Measurements from ENCODE around the gene MBOAT2.

The MBOAT2 gene

GRCh38 chr2:9003366-9003615 lies 193 bp downstream of the MBOAT2 start:
- Histone ChIP-seq H2AFZ (ENCODE audit: low read depth, low read length) (no peak overlapping the region), H3K27me3 (ENCODE audit: low read depth, low read length) (no peaks in the 10 kb centered on the region), H3K36me3 (replicated peaks; ENCODE audit: low read depth, low read length) (no peaks in the 10 kb centered on the region), H3K9me3 (ENCODE audit: insufficient read depth, low read length) (no peaks in the 10 kb centered on the region), H3K4me2 (ENCODE audit: low read length) (no peak overlapping the region), H4K20me1 (ENCODE audit: insufficient read depth, low read length) (no peaks in the 10 kb centered on the region), H3K79me2 (ENCODE audit: low read length) (no peaks in the 10 kb centered on the region), H3K27ac (ENCODE audit: low read length) (no peak overlapping the region), H3K4me1 (ENCODE audit: low read length) (no peaks in the 10 kb centered on the region), H3K9ac (ENCODE audit: low read length) (no peak overlapping the region), H3K4me3 (ENCODE audit: low read length) (no peak overlapping the region)
- TF ChIP-seq CTCF (IDR thresholded peaks at IDR 0.05; ENCODE audit: low read depth, low read length) (no peak), EZH2phosphoT487 (IDR thresholded peaks at IDR 0.05; ENCODE audit: low read depth) (no peak)

GRCh38 chr2:9002637-9003365 lies 683 bp downstream of the MBOAT2 start:
- no peak overlapping the region for H3K4me3 ChIP-seq (ENCODE audit: low read length)
- H3K9ac ChIP-seq (ENCODE audit: low read length): no peak overlapping the region
- no peaks in the 10 kb centered on the region for H3K27me3 ChIP-seq (ENCODE audit: low read depth, low read length)
- H4K20me1 ChIP-seq (ENCODE audit: insufficient read depth, low read length): no peaks in the 10 kb centered on the region
- no peaks in the 10 kb centered on the region for H3K79me2 ChIP-seq (ENCODE audit: low read length)
- H3K36me3 ChIP-seq (replicated peaks; ENCODE audit: low read depth, low read length): no peaks in the 10 kb centered on the region
- H3K9me3 ChIP-seq (ENCODE audit: insufficient read depth, low read length): no peaks in the 10 kb centered on the region
- H3K4me2 ChIP-seq (ENCODE audit: low read length): no peak overlapping the region
- no peak overlapping the region for H2AFZ ChIP-seq (ENCODE audit: low read depth, low read length)
- TF ChIP-seq EZH2phosphoT487 (IDR thresholded peaks at IDR 0.05; ENCODE audit: low read depth) (no peak), CTCF (IDR thresholded peaks at IDR 0.05; ENCODE audit: low read depth, low read length) (no peak)
- H3K27ac ChIP-seq (ENCODE audit: low read length): no peak overlapping the region
- H3K4me1 ChIP-seq (ENCODE audit: low read length): no peaks in the 10 kb centered on the region

GRCh38 chr2:9002313-9002636 lies 1.2 kb downstream of the MBOAT2 start:
- H2AFZ ChIP-seq (ENCODE audit: low read depth, low read length): no peak overlapping the region
- no peaks in the 10 kb centered on the region for H3K79me2 ChIP-seq (ENCODE audit: low read length)
- H3K4me2 ChIP-seq (ENCODE audit: low read length): no peak overlapping the region
- no peaks in the 10 kb centered on the region for H3K9me3 ChIP-seq (ENCODE audit: insufficient read depth, low read length)
- TF ChIP-seq CTCF (IDR thresholded peaks at IDR 0.05; ENCODE audit: low read depth, low read length) (no peak), EZH2phosphoT487 (IDR thresholded peaks at IDR 0.05; ENCODE audit: low read depth) (no peak)
- no peaks in the 10 kb centered on the region for H3K4me1 ChIP-seq (ENCODE audit: low read length)
- H4K20me1 ChIP-seq (ENCODE audit: insufficient read depth, low read length): no peaks in the 10 kb centered on the region
- H3K9ac ChIP-seq (ENCODE audit: low read length): no peak overlapping the region
- no peaks in the 10 kb centered on the region for H3K27me3 ChIP-seq (ENCODE audit: low read depth, low read length)
- no peaks in the 10 kb centered on the region for H3K36me3 ChIP-seq (replicated peaks; ENCODE audit: low read depth, low read length)
- H3K27ac ChIP-seq (ENCODE audit: low read length): no peak overlapping the region
- H3K4me3 ChIP-seq (ENCODE audit: low read length): no peak overlapping the region

- H3K27ac ChIP-seq (ENCODE audit: low read length): no peak overlapping the region
- no peaks in the 10 kb centered on the region for H3K4me1 ChIP-seq (ENCODE audit: low read length)
- no peak overlapping the region for H3K4me3 ChIP-seq (ENCODE audit: low read length)
- H3K79me2 ChIP-seq (ENCODE audit: low read length): no peaks in the 10 kb centered on the region
- no peaks in the 10 kb centered on the region for H4K20me1 ChIP-seq (ENCODE audit: insufficient read depth, low read length)
- H3K9me3 ChIP-seq (ENCODE audit: insufficient read depth, low read length): no peaks in the 10 kb centered on the region
- TF ChIP-seq EZH2phosphoT487 (IDR thresholded peaks at IDR 0.05; ENCODE audit: low read depth) (no peak), CTCF (IDR thresholded peaks at IDR 0.05; ENCODE audit: low read depth, low read length) (no peak)
- no peaks in the 10 kb centered on the region for H3K36me3 ChIP-seq (replicated peaks; ENCODE audit: low read depth, low read length)
- H3K4me2 ChIP-seq (ENCODE audit: low read length): no peak overlapping the region
- no peaks in the 10 kb centered on the region for H3K27me3 ChIP-seq (ENCODE audit: low read depth, low read length)
- no peak overlapping the region for H2AFZ ChIP-seq (ENCODE audit: low read depth, low read length)
- H3K9ac ChIP-seq (ENCODE audit: low read length): no peak overlapping the region
Observed at GRCh38 chr2:9001778-9002177, 1.7 kb downstream of the MBOAT2 start.

Measured in OCI-LY3 (cell line).